H9 (cell line): ENCODE measurements around the gene ASB14. TPM values are rescaled to one million over a fixed set of nuclear protein-coding genes. Genes with fewer than 3 reads are reported as not detected.

Source experiments
- DNase-seq: peaks from one replicate; pipeline ENCODE4 v3.0.0-alpha.2; 2017
- H2AFZ ChIP-seq: one replicate; pipeline ENCODE4 v1.6.1; 2013; ENCODE audit warnings: mild to moderate bottlenecking, low read length, control low read depth, moderate library complexity
- H2AK5ac ChIP-seq: 2 replicates; pipeline ENCODE4 v1.6.1; 2013; ENCODE audit warnings: low read length, control low read depth, mixed read lengths; ENCODE audit not compliant: insufficient read length
- H2BK120ac ChIP-seq: one replicate; pipeline ENCODE4 v1.6.1; 2013; ENCODE audit warnings: low read depth, mild to moderate bottlenecking, low read length, control low read depth, inconsistent platforms; ENCODE audit not compliant: poor library complexity, severe bottlenecking
- H2BK12ac ChIP-seq: 2 replicates; pipeline ENCODE4 v1.6.1; 2013; ENCODE audit warnings: low read length, control low read depth, mixed read lengths, low read depth; ENCODE audit not compliant: insufficient read length
- H2BK15ac ChIP-seq: 2 replicates; pipeline ENCODE4 v1.6.1; 2013; ENCODE audit warnings: low read depth, low read length, control low read depth
- H2BK20ac ChIP-seq: one replicate; pipeline ENCODE4 v1.6.1; 2013; ENCODE audit warnings: low read depth, mild to moderate bottlenecking, low read length, control low read depth, inconsistent platforms; ENCODE audit not compliant: poor library complexity, severe bottlenecking
- H2BK5ac ChIP-seq: 2 replicates; pipeline ENCODE4 v1.6.1; 2013; ENCODE audit warnings: low read length, control low read depth, mixed read lengths; ENCODE audit not compliant: insufficient read length
- H3K14ac ChIP-seq: 2 replicates; pipeline ENCODE4 v1.6.1; 2013; ENCODE audit warnings: low read length, control low read depth; ENCODE audit not compliant: insufficient read depth
- H3K18ac ChIP-seq: 2 replicates; pipeline ENCODE4 v1.6.1; 2013; ENCODE audit warnings: low read depth, mild to moderate bottlenecking, mixed read lengths, low read length, control low read depth; ENCODE audit not compliant: insufficient read length
- H3K23ac ChIP-seq: 2 replicates; pipeline ENCODE4 v1.6.1; 2013; ENCODE audit warnings: low read length, control low read depth, mixed read lengths, low read depth; ENCODE audit not compliant: insufficient read length
- H3K23me2 ChIP-seq: 2 replicates; pipeline ENCODE4 v1.6.1; 2013; ENCODE audit warnings: low read depth, mild to moderate bottlenecking, mixed read lengths, low read length, control low read depth; ENCODE audit not compliant: insufficient read length, poor library complexity, severe bottlenecking
- H3K27ac ChIP-seq: 2 replicates; pipeline ENCODE4 v1.5.1; 2013; ENCODE audit warnings: low read length, control low read depth, mixed read lengths, low read depth; ENCODE audit not compliant: insufficient read length
- H3K27me3 ChIP-seq: 2 replicates; pipeline ENCODE4 v1.6.1; 2013; ENCODE audit warnings: low read length, control low read depth, inconsistent platforms; ENCODE audit not compliant: insufficient read depth
- H3K4ac ChIP-seq: 2 replicates; pipeline ENCODE4 v1.6.1; 2013; ENCODE audit warnings: low read depth, mild to moderate bottlenecking, control low read depth, inconsistent platforms, low read length, moderate library complexity
- H3K4me1 ChIP-seq: 2 replicates; pipeline ENCODE4 v1.6.1; 2013; ENCODE audit warnings: low read length, control low read depth, inconsistent platforms; ENCODE audit not compliant: insufficient read depth
- H3K4me2 ChIP-seq: 2 replicates; pipeline ENCODE4 v1.6.1; 2013; ENCODE audit warnings: low read length, control low read depth, mixed read lengths; ENCODE audit not compliant: insufficient read length, insufficient read depth
- H3K56ac ChIP-seq: 2 replicates; pipeline ENCODE4 v1.6.1; 2013; ENCODE audit warnings: low read depth, mild to moderate bottlenecking, mixed read lengths, low read length, control low read depth; ENCODE audit not compliant: insufficient read length
- H3K79me1 ChIP-seq: 2 replicates; pipeline ENCODE4 v1.6.1; 2013; ENCODE audit warnings: low read depth, mild to moderate bottlenecking, moderate library complexity, low read length, control low read depth, inconsistent platforms; ENCODE audit not compliant: insufficient read depth, poor library complexity, severe bottlenecking
- H3K79me2 ChIP-seq: 2 replicates; pipeline ENCODE4 v1.6.1; 2013; ENCODE audit warnings: low read length, control low read depth, inconsistent platforms; ENCODE audit not compliant: insufficient read depth
- H3K9ac ChIP-seq: 2 replicates; pipeline ENCODE4 v1.6.1; 2013; ENCODE audit warnings: low read length, control low read depth, mixed read lengths; ENCODE audit not compliant: insufficient read length; ENCODE audit errors: extremely low read depth
- H3K9me3 ChIP-seq: one replicate; pipeline ENCODE4 v1.6.1; 2013; ENCODE audit warnings: low read depth, low read length, inconsistent platforms; ENCODE audit not compliant: control insufficient read depth
- H3T11ph ChIP-seq: one replicate; pipeline ENCODE4 v1.6.1; 2013; ENCODE audit warnings: mild to moderate bottlenecking, low read length, control low read depth, inconsistent platforms
- H4K20me1 ChIP-seq: one replicate; pipeline ENCODE4 v1.6.1; 2013; ENCODE audit not compliant: control insufficient read depth, insufficient read length, insufficient read depth
- H4K5ac ChIP-seq: 2 replicates; pipeline ENCODE4 v1.6.1; 2013; ENCODE audit warnings: low read depth, mild to moderate bottlenecking, mixed read lengths, low read length, control low read depth; ENCODE audit not compliant: insufficient read length
- H4K8ac ChIP-seq: replicated peaks from 2 replicates; pipeline ENCODE4 v1.6.1; 2013; ENCODE audit warnings: low read length, control low read depth, mixed read lengths, low read depth; ENCODE audit not compliant: insufficient read length
- H4K91ac ChIP-seq: 2 replicates; pipeline ENCODE4 v1.6.1; 2013; ENCODE audit warnings: low read depth, mild to moderate bottlenecking, moderate library complexity, mixed read lengths, low read length, control low read depth; ENCODE audit not compliant: insufficient read length
- H3K27ac Mint-ChIP-seq, 3 experiments: 2 replicates in 2 of 3; 3 replicates in 1 of 3; pipeline ENCODE4 v1.8.0; 2020 to 2021; ENCODE audit warnings: mixed read lengths in 3 of 3, mild to moderate bottlenecking in 1 of 3, moderate library complexity in 1 of 3
- H3K27me3 Mint-ChIP-seq: 2 replicates; pipeline ENCODE4 v1.8.0; 2021; ENCODE audit warnings: low read depth, mild to moderate bottlenecking, moderate library complexity, mixed read lengths
- H3K36me3 Mint-ChIP-seq, 3 experiments: 2 replicates in 2 of 3; 3 replicates in 1 of 3; pipeline ENCODE4 v1.8.0; 2020 to 2021; ENCODE audit warnings: low read depth in 3 of 3, mixed read lengths in 3 of 3; ENCODE audit not compliant: insufficient read depth in 1 of 3
- H3K4me1 Mint-ChIP-seq, 2 experiments: 2 replicates each; pipeline ENCODE4 v1.8.0; 2020; ENCODE audit warnings: mixed read lengths in 2 of 2
- H3K4me3 Mint-ChIP-seq, 2 experiments: 2 replicates in 1 of 2; 3 replicates in 1 of 2; pipeline ENCODE4 v1.8.0; 2020 to 2021; ENCODE audit warnings: mild to moderate bottlenecking in 2 of 2, mixed read lengths in 2 of 2, moderate library complexity in 1 of 2
- H3K9me3 Mint-ChIP-seq, 2 experiments: 2 replicates in 1 of 2; 3 replicates in 1 of 2; pipeline ENCODE4 v1.8.0; 2020; ENCODE audit warnings: mild to moderate bottlenecking in 2 of 2, mixed read lengths in 2 of 2, moderate library complexity in 1 of 2
- WGBS: extraction: QIAGEN DNeasy Blood & Tissue Kit; methylation state at CpG from one replicate; pipeline ENCODE4 v1.1.7; 2013; ENCODE audit warnings: missing lambda C conversion rate, low lambda C conversion rate, mixed read lengths; ENCODE audit not compliant: insufficient read length; ENCODE audit errors: extremely low coverage; 5-methylcytosine and 5-hydroxymethylcytosine counted together
- total RNA-seq: library from RNA; stranded (reverse); gene quantifications from 2 replicates; pipeline ENCODE4 v1.2.1, GENCODE V29; 2021
- TF ChIP-seq, protein P1 (sequence below): fragments of 200-600 bp; sonication (generic); conservative IDR thresholded peaks from 3 replicates; pipeline ENCODE4 v1.8.0; 2021; ENCODE audit warnings: antibody characterized with exemption, mild to moderate bottlenecking

The ASB14 gene
- total RNA-seq, 1 experiment from 2014 or later: not detected

DNA sequence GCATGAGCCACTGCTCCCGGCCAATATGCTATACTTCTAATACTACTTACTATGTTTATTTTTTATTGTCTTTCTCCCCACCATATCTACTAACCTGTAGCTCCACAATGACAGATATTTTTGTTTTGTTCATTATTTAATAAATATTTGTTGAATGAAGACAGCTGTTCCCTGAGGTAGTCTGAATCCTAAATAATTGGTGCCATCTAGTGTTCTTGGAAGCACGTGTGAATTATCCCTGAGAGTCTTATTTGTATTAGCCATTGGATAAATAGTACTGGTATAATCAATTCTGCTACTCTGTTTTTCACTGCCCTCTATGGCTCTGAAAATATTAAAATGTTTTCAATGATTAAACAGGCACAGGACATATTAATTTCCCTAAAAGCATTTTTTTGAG lies 70.6 kb downstream of the ASB14 start:
- Histone ChIP-seq H4K20me1 (no peaks in the 10 kb centered on the region), H3T11ph (no peak overlapping the region), H2BK20ac (no peak overlapping the region), H2BK5ac (no peak overlapping the region), H4K91ac (no peak overlapping the region), H2BK15ac (no peak overlapping the region), H3K9me3 (no peaks in the 10 kb centered on the region), H3K27me3 (no peaks in the 10 kb centered on the region), H3K4ac (no peak overlapping the region), H2BK12ac (no peak overlapping the region), H3K79me1 (no peaks in the 10 kb centered on the region), H3K14ac (no peak overlapping the region), H3K56ac (no peak overlapping the region), H3K23me2 (no peaks in the 10 kb centered on the region), H2AK5ac (no peak overlapping the region), H2AFZ (no peak overlapping the region), H3K4me1 (no peaks in the 10 kb centered on the region), H2BK120ac (no peak overlapping the region), H3K9ac (no peak overlapping the region), H3K4me2 (no peak overlapping the region), H3K23ac (no peak overlapping the region), H4K8ac (no peak overlapping the region), H3K79me2 (no peaks in the 10 kb centered on the region), H4K5ac (no peak overlapping the region), H3K27ac (no peak overlapping the region), H3K18ac (no peak overlapping the region)
- Mint-ChIP-seq H3K36me3 (no peaks in the 10 kb centered on the region), H3K4me3 (no peak overlapping the region), H3K27ac (no peak overlapping the region), H3K9me3 (no peaks in the 10 kb centered on the region), H3K27me3 (no peaks in the 10 kb centered on the region; the same call in 1 of the 2 replicates), H3K4me1 (peaks cover 4 to 7% of the 10 kb centered on the region in 2 experiments)
- DNase-seq: no peak
- TF ChIP-seq, protein P1, sequence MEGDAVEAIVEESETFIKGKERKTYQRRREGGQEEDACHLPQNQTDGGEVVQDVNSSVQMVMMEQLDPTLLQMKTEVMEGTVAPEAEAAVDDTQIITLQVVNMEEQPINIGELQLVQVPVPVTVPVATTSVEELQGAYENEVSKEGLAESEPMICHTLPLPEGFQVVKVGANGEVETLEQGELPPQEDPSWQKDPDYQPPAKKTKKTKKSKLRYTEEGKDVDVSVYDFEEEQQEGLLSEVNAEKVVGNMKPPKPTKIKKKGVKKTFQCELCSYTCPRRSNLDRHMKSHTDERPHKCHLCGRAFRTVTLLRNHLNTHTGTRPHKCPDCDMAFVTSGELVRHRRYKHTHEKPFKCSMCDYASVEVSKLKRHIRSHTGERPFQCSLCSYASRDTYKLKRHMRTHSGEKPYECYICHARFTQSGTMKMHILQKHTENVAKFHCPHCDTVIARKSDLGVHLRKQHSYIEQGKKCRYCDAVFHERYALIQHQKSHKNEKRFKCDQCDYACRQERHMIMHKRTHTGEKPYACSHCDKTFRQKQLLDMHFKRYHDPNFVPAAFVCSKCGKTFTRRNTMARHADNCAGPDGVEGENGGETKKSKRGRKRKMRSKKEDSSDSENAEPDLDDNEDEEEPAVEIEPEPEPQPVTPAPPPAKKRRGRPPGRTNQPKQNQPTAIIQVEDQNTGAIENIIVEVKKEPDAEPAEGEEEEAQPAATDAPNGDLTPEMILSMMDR: peak; percentile 64
- WGBS: no CpG with 5 or more reads among the region's 2 CpGs

Other genes with a start within 250 kb of the ASB14 start
- gene SPATA12, start 232.0 kb downstream of the ASB14 start, total RNA-seq: 0.11 and 0.22 TPM in 2 replicates
- 29.3 and 31.7 TPM in 2 replicates for gene IL17RD, start 127.3 kb downstream of the ASB14 start, total RNA-seq
- gene HESX1, start 92.7 kb downstream of the ASB14 start, total RNA-seq: 28.1 and 28.4 TPM in 2 replicates
- 34.4 and 38.2 TPM in 2 replicates for gene APPL1, start 65.0 kb downstream of the ASB14 start, total RNA-seq